ENCODE results near the gene OSBPL2.

DNA sequence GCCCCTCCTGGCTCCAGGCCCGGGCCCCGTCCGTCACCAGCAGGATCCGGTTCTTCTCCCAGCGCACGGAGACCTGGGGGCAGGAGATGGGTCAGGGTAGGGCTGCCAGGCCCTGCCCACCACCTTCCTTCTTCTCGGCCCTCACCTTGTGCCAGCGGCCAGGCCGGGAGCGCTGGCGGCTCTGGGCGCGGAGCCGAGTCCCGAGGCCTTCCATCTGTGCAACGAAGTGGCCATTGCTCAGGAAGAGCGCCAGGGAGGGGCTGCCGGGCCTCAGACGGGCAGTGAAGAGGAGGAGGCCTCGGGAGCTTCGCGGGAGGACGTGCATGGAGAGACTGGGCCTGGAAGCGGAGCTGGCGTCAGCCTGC, 72.4 kb downstream of the OSBPL2 start:
- TF ChIP-seq, protein P1, sequence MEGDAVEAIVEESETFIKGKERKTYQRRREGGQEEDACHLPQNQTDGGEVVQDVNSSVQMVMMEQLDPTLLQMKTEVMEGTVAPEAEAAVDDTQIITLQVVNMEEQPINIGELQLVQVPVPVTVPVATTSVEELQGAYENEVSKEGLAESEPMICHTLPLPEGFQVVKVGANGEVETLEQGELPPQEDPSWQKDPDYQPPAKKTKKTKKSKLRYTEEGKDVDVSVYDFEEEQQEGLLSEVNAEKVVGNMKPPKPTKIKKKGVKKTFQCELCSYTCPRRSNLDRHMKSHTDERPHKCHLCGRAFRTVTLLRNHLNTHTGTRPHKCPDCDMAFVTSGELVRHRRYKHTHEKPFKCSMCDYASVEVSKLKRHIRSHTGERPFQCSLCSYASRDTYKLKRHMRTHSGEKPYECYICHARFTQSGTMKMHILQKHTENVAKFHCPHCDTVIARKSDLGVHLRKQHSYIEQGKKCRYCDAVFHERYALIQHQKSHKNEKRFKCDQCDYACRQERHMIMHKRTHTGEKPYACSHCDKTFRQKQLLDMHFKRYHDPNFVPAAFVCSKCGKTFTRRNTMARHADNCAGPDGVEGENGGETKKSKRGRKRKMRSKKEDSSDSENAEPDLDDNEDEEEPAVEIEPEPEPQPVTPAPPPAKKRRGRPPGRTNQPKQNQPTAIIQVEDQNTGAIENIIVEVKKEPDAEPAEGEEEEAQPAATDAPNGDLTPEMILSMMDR (IDR thresholded peaks at IDR 0.05) = no peak
- TF ChIP-seq EZH2 (IDR thresholded peaks at IDR 0.05) = no peak

Measured in neural progenitor cell (in vitro differentiated cells).